H1 (cell line): ENCODE measurements around the gene JAK2. TPM values are rescaled to one million over a fixed set of nuclear protein-coding genes. Genes with fewer than 3 reads are reported as not detected.

Experiments used
- CHD1 ChIP-seq: IDR thresholded peaks from 2 replicates; pipeline ENCODE4 v1.6.1; 2012; ENCODE audit warnings: low read depth, low read length, improper control_type of control experiment
- EZH2 ChIP-seq: fragments of 200-600 bp; sonication (generic); IDR thresholded peaks from 2 replicates; pipeline ENCODE4 v1.7.1; 2012; ENCODE audit warnings: low read depth, mild to moderate bottlenecking, moderate library complexity, low read length, inconsistent platforms; ENCODE audit not compliant: severe bottlenecking
- KDM4A ChIP-seq: IDR thresholded peaks from one replicate; pipeline ENCODE4 v1.7.1; 2012; ENCODE audit warnings: low read depth, mild to moderate bottlenecking, moderate library complexity, low read length, inconsistent platforms; ENCODE audit not compliant: severe bottlenecking
- TAF1 ChIP-seq: IDR thresholded peaks from 2 replicates; pipeline ENCODE4 v1.6.1; 2011; ENCODE audit warnings: mild to moderate bottlenecking, low read depth, low read length
- TBP ChIP-seq: IDR thresholded peaks from 2 replicates; pipeline ENCODE4 v1.6.1; 2011; ENCODE audit warnings: low read depth, low read length, improper control_type of control experiment
- YY1 ChIP-seq: IDR thresholded peaks from 2 replicates; pipeline ENCODE4 v1.6.1; 2011; ENCODE audit warnings: low read depth, mild to moderate bottlenecking, low read length
- polyA plus RNA-seq, 7 experiments: library from polyadenylated mRNA; depleted of rRNA in 3 of 7; stranded (reverse) in 5 of 7; unstranded in 2 of 7; fragments of >200 nt in 5 of 7; fragments of 200-250 nt in 2 of 7; gene quantifications; 1 replicate in 5 of 7; 2 replicates in 1 of 7; 4 replicates in 1 of 7; pipeline versions ENCODE4 v1.2.1 to v1.2.3, GENCODE V29; 2011 to 2013; ENCODE audit warnings: missing spikeins in 2 of 7, mixed read lengths in 2 of 7
- total RNA-seq: library from RNA; stranded (reverse); fragmentation: NEBNext Ultra II Directional; extraction: Animal tissue kit (Norgen Biotek cat#: 25700); gene quantifications from 2 replicates; pipeline ENCODE4 v1.2.1, GENCODE V29; 2021

Gene JAK2
- total and polyA plus RNA-seq, 2 of the 8 experiments (the other 6 are each of a cell fraction or from before 2014, with no cell fraction given): 0.50 to 2.1 TPM

DNA sequence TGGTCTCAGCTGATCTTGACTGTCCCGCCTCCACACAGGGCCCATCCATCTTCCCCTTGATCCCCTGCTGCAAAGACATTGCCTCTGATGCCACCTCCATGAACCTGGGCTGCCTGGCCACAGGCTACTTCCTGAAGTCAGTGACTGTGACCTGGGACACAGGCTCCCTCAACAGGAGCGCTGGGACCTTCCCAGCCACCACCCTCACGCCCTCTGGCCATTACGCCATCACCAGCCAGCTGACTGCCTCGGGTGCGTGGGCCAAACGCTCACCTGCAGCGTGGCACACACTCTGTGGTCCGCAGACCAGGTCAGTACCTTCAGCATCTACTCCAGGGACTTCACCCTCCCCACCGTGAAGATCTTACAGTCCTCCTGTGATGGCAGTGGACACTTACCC lies 128.5 kb downstream of the JAK2 start (continued):
- TF ChIP-seq CHD1 (no peak), TBP (no peak), TAF1 (no peak), YY1 (no peak), EZH2 (no peak), KDM4A (no peak)
